Measurements from ENCODE around the gene ITLN2. TPM values are rescaled to one million over a fixed set of nuclear protein-coding genes. Genes with fewer than 3 reads are reported as not detected.
A peak's percentile ranks its signal among the peaks of the same experiment; 100 is the strongest.

Gene ITLN2
- polyA plus RNA-seq, 1 of the 3 experiments (the other 2 are of a cell fraction), result not detected

- Histone ChIP-seq H3K4me3 (ENCODE audit: low read depth in 2 of 2, low read length in 1 of 2) (peak overlapping the region in 1 of 2 experiments; percentile 20; a peak in 1 of 4 replicates), H3K36me3 (replicated peaks in 1 of 2; ENCODE audit: control insufficient read depth in 1 of 2, insufficient read depth in 2 of 2, low read length in 1 of 2) (no peaks in the 10 kb centered on the region), H4K20me1 (ENCODE audit: insufficient read depth) (no peaks in the 10 kb centered on the region), H3K9ac (no peak overlapping the region), H2AFZ (ENCODE audit: low read depth) (no peak overlapping the region), H3K9me3 (no peaks in the 10 kb centered on the region), H3K4me1 (ENCODE audit: control insufficient read depth in 1 of 2, insufficient read depth in 2 of 2, low read depth in 1 of 2, low read length in 1 of 2) (no peaks in the 10 kb centered on the region), H3K27ac (ENCODE audit: low read depth in 2 of 2, low read length in 1 of 2) (no peak overlapping the region), H3K9me2 (no peaks in the 10 kb centered on the region), H3K79me2 (ENCODE audit: insufficient read depth) (no peaks in the 10 kb centered on the region), H3F3A (replicated peaks; ENCODE audit: insufficient read depth) (no peaks in the 10 kb centered on the region), H3K27me3 (ENCODE audit: insufficient read depth) (peaks cover 39% of the 10 kb centered on the region; the same call in 1 of the 2 replicates), H3K4me2 (no peak overlapping the region)
- DNase-seq, result peak; percentile 46
- WGBS (ENCODE audit: low lambda C conversion rate), result 19% methylated on average over 8 of the region's 8 CpGs
- peak; percentile 28; the same call in 1 of the 2 replicates for TF ChIP-seq GATA2 (CRISPR knock-in tag; IDR thresholded peaks at IDR 0.05)
- peak; percentile 57 for TF ChIP-seq RAD21 (IDR thresholded peaks at IDR 0.05; ENCODE audit: low read length)
- peak; percentile 47 for TF ChIP-seq SMC3 (IDR thresholded peaks at IDR 0.05; ENCODE audit: low read depth, low read length)
- TF ChIP-seq CTCF (IDR thresholded peaks at IDR 0.05), result peak; percentile 70
- no peak for TF ChIP-seq ELF1 (IDR thresholded peaks at IDR 0.05)
- ChIA-PET POLR2A (no interaction called here), CTCF (interaction anchor here (0.6 to 1.9 kb wide), 13 partner anchors 8 to 1577 kb away, joined by 3 to 6 read pairs (median 4); partner anchors contain the start of gene ITLN1)
Observed at GRCh38 chr1:160951443-160952128, 3.0 kb downstream of the ITLN2 start.

- TF ChIP-seq YY1 (IDR thresholded peaks at IDR 0.05; ENCODE audit: low read depth) (no peak), SIN3A (IDR thresholded peaks at IDR 0.05; ENCODE audit: borderline replicate concordance, low read depth, low read length) (no peak), RXRA (IDR thresholded peaks at IDR 0.05; ENCODE audit: borderline replicate concordance, low read depth) (no peak), GATA2 (CRISPR knock-in tag; IDR thresholded peaks at IDR 0.05) (no peak), MEF2A (IDR thresholded peaks at IDR 0.05; ENCODE audit: borderline replicate concordance, low read depth) (no peak), NRF1 (IDR thresholded peaks at IDR 0.05; ENCODE audit: low read depth, low read length) (no peak), ELF1 (IDR thresholded peaks at IDR 0.05) (no peak)
- CTCF ChIA-PET, result interaction anchor here (0.6 to 1.9 kb wide), 9 partner anchors 9 to 224 kb away, joined by 3 to 6 read pairs (median 4); no protein-coding TSS in a partner anchor
- DNase-seq, result no peak
- no peaks in the 10 kb centered on the region for H3K79me2 ChIP-seq (ENCODE audit: insufficient read depth)
- no peak overlapping the region for H3K4me2 ChIP-seq
- no peaks in the 10 kb centered on the region for H3K4me1 ChIP-seq (ENCODE audit: control insufficient read depth in 1 of 2, insufficient read depth in 2 of 2, low read depth in 1 of 2, low read length in 1 of 2)
- no peak overlapping the region for H2AFZ ChIP-seq (ENCODE audit: low read depth)
- peaks cover 42% of the 10 kb centered on the region; the same call in 1 of the 2 replicates for H3K27me3 ChIP-seq (ENCODE audit: insufficient read depth)
- no peak overlapping the region for H3K9ac ChIP-seq
- 11% methylated on average over 3 of the region's 3 CpGs for WGBS (ENCODE audit: low lambda C conversion rate)
- POLR2A ChIA-PET, result no interaction called here
- no peak overlapping the region for H3K4me3 ChIP-seq (ENCODE audit: low read depth in 2 of 2, low read length in 1 of 2)
- H3F3A ChIP-seq (replicated peaks; ENCODE audit: insufficient read depth), result no peaks in the 10 kb centered on the region
- no peaks in the 10 kb centered on the region for H3K9me3 ChIP-seq
- H4K20me1 ChIP-seq (ENCODE audit: insufficient read depth), result no peaks in the 10 kb centered on the region
- no peaks in the 10 kb centered on the region for H3K9me2 ChIP-seq
- no peaks in the 10 kb centered on the region for H3K36me3 ChIP-seq (replicated peaks in 1 of 2; ENCODE audit: control insufficient read depth in 1 of 2, insufficient read depth in 2 of 2, low read length in 1 of 2)
- H3K27ac ChIP-seq (ENCODE audit: low read depth in 2 of 2, low read length in 1 of 2), result no peak overlapping the region
Observed at GRCh38 chr1:160950657-160951056, 4.0 kb downstream of the ITLN2 start.
